MM.1S (cell line): ENCODE data around the gene TACC2.
"Not testable (repeated sequence)": the region's sequence is repeated elsewhere in the genome, so short reads cannot be mapped to it uniquely, and the experiment has no call there.

ENCODE experiments used
- CTCF ChIP-seq: fragments of 300-600 bp; sonication (generic); IDR thresholded peaks from 2 replicates; pipeline ENCODE4 v1.5.1; 2016; ENCODE audit warnings: antibody characterized with exemption, low read length, mixed read lengths
- EZH2 ChIP-seq: fragments of 300-600 bp; sonication (generic); optimal IDR thresholded peaks from 2 replicates; pipeline ENCODE3; 2017; ENCODE audit warnings: low read depth, mild to moderate bottlenecking, antibody characterized with exemption, low read length, mixed read lengths
- EZH2phosphoT487 ChIP-seq: fragments of 300-600 bp; sonication (generic); IDR thresholded peaks from 2 replicates; pipeline ENCODE4 v1.6.1; 2018; ENCODE audit warnings: antibody characterized with exemption, low read length

DNA sequence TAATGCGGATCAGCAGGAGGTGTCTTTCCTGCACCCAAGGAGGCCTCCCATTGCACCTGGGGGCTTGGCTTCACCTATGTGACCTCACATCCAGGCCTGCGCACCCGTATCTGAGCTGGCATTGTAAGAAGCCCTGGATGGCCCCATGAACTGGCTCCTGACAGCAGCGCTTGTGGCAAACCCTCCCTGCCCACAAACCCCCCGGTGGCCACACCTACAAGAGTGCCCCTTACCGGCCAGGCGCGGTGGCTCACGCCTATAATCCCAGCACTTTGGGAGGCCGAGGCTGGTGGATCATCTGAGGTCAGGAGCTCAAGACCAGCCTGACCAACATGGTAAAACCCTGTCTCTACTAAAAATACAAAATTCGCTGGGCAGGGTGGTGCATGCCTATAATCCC lies 107.2 kb downstream of the TACC2 start:
- TF ChIP-seq CTCF, EZH2, EZH2phosphoT487: not testable (repeated sequence)
